Epithelial cell of proximal tubule (primary cell): Measurements from ENCODE around the gene ADAM12. TPM values are rescaled to one million over a fixed set of nuclear protein-coding genes. Genes with fewer than 3 reads are reported as not detected.

Source experiments
- DNase-seq: peaks from one replicate; pipeline ENCODE4 v3.0.0-alpha.2; 2011; ENCODE audit warnings: low read depth
- H3K4me3 ChIP-seq: 2 replicates; pipeline ENCODE4 v1.5.1; 2011; ENCODE audit warnings: low read depth, mild to moderate bottlenecking, low read length
- total RNA-seq: library from RNA; depleted of rRNA; stranded (reverse); fragments of >200 nt; gene quantifications from 2 replicates; pipeline ENCODE4 v1.2.3, GENCODE V29; 2015
- TF ChIP-seq, protein P1 (sequence below): conservative IDR thresholded peaks from 2 replicates; pipeline ENCODE4 v1.5.1; 2012; ENCODE audit warnings: low read depth, mild to moderate bottlenecking, low read length

Gene ADAM12
- total RNA-seq, 1 donor from 2014 or later = 3.2 TPM

DNA sequence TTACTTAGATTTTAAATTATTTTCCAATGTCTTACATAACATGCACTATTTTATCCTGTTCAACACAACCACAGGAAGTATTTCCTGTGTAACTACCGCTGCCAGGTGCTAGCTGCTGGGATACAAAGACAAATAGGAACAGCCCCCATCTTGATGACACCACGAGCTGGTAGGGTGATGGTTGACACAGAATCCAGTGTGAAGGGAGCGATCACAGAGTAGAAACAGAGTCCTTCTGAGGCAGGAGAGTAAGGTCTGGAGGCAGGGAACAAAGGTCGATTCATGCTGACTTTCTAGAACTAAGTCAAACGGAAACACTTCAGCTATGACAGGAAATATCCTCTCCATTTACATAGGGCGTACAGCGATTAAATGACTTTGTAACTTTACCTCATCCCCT lies 232.3 kb downstream of the ADAM12 start:
- TF ChIP-seq, protein P1, sequence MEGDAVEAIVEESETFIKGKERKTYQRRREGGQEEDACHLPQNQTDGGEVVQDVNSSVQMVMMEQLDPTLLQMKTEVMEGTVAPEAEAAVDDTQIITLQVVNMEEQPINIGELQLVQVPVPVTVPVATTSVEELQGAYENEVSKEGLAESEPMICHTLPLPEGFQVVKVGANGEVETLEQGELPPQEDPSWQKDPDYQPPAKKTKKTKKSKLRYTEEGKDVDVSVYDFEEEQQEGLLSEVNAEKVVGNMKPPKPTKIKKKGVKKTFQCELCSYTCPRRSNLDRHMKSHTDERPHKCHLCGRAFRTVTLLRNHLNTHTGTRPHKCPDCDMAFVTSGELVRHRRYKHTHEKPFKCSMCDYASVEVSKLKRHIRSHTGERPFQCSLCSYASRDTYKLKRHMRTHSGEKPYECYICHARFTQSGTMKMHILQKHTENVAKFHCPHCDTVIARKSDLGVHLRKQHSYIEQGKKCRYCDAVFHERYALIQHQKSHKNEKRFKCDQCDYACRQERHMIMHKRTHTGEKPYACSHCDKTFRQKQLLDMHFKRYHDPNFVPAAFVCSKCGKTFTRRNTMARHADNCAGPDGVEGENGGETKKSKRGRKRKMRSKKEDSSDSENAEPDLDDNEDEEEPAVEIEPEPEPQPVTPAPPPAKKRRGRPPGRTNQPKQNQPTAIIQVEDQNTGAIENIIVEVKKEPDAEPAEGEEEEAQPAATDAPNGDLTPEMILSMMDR = no peak
- no peak for DNase-seq
- no peak overlapping the region for H3K4me3 ChIP-seq

DNA sequence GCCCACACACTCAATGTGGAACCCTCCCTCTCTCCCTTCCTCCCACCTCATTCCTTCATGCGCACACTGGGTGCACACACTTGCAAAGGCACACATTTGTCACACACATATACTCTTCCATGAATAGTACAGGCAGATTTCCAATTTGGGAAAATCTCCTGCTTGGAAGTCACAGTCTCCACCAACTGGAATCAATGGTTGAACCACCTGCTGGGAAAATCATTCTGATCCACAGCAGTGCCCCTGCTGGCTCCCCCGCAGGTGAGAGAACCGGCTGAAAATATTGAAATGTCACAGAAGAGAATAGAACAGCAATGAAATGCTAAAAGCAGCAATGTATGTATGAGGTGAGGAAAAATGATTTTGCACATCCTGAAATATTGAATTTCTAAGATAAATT lies 232.7 kb downstream of the ADAM12 start:
- H3K4me3 ChIP-seq = no peak overlapping the region
- TF ChIP-seq, protein P1 = no peak
- DNase-seq = no peak

DNA sequence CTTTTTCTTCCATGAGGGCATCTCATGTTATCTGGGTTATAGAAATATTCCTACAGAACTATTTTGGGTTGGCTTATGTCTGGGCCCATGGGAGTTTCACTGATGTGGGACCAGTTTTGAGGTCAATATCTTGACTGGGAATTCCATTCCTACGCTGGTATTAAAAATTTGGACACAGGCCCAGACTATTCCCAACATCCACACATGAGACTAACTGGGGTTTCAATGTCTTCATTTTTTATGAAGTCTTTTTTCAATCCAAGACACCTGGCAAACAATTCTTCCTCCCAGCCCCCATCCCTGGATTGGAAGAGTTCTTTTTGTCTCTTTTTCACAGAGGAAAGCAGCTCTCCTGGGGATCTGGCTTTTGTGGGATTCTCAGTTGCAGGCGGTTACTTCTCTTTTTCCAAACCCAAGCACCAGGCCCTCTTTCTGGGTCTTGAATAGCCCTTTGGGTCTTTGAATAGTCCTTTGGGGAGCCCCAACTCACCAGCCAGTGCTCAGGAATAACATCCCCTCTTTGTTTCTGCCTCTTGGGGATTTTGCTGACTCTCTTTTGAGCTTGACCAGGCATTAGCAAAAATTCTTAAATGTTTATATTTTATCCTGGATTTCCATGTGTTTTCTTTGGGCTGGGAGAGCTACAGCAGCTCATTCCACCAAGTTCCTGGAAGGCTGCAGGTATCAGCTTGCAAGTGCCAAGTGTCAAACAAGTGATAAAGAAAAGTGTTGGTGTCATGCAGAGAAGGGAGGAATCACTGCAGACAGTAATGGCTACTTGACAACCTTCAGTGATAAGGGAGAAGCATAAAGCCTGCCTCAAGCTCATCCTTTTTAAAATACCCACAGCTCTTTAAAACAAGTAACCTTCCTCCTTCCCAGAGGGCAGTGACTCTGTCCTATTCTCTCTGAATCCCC lies 234.3 kb downstream of the ADAM12 start:
- TF ChIP-seq, protein P1 = no peak
- DNase-seq = no peak
- H3K4me3 ChIP-seq = no peak overlapping the region

DNA sequence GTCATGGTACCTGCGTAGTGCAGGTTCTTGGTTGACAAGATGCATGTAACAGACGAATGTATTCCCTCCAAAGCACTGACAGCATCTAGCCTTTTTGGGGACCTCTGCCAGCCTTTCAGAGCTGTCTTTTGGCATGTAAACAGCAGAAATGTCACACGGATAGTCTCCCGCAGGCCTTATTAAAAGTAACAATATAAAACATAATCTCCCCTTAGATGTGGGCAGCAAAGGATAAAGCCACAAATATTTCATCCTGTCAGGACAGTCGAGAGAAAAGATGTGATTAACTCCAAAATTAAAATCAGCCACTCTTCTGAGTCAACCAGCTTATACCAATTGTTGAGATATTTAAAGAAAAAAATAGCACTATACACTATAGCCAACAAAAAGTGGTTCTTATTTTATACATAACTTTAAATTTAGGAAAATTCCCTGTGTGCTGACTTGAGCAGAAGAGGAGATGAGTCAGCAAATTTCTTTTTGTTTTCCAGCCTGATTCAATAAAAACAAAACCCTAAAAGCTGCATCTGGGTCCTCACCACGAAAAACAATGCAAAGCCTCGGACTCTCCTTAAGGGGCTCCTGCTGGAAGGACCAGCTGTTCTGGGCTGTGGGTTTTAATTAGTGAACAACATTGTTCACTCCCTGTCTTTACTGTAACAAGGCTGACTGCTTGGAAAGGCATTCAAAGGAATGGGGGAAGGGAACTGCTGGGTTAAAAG lies 240.2 kb downstream of the ADAM12 start:
- DNase-seq = no peak
- no peak overlapping the region for H3K4me3 ChIP-seq
- TF ChIP-seq, protein P1 = no peak

DNA sequence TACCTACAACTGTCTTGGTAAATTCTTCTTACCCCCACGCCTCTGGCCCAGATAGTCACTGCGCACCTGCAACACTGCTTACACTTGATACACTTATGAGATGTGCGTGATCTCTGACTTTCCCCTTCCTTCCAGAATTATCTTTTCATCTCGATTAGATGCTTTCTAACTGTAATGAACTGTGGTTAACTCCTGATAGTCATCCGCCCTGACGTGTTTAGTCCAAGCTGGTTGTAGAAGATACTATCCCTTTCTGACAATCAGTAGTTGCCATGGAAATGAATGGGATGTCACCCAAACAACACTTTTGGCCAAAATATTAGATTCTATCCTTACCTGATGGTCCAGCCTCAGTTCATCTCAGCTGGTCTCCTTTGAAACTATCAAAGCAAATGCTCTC lies 241.5 kb downstream of the ADAM12 start:
- DNase-seq = no peak
- TF ChIP-seq, protein P1 = no peak
- no peak overlapping the region for H3K4me3 ChIP-seq

DNA sequence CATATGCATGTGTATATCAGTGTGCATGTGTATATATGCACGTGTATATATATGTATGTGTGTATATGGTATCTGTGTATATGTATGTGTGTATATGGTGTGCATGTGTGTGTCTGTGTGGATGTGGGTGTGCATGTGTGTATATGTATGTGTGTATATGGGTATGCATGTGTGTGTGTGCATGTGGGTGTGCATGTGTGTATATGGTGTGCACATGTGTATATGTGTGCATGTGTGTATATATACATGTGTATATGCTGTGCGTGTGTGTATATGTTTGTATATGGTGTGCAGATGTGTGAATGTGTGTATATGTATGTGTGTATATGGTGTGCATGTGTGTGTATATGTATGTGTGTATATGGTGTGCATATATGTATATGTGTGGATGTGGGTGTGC lies 245.2 kb downstream of the ADAM12 start:
- DNase-seq = no peak
- H3K4me3 ChIP-seq = no peak overlapping the region
- TF ChIP-seq, protein P1 = no peak
